Measurements from ENCODE around the gene TEAD1. TPM values are rescaled to one million over a fixed set of nuclear protein-coding genes. Genes with fewer than 3 reads are reported as not detected.

Gene TEAD1
- total and polyA plus RNA-seq, 2 donors (not counting 3 experiments of a cell fraction or from before 2014, with no cell fraction given): 15.3 to 49.0 TPM

GRCh38 chr11:12886508-12886907 lies 212.3 kb downstream of the TEAD1 start:
- POLR2A ChIA-PET: no interaction called here
- Histone ChIP-seq H3K9me1 (replicated peaks; ENCODE audit: control insufficient read depth, extremely low read depth, insufficient read depth, low read length) (no peaks in the 10 kb centered on the region), H4K20me1 (replicated peaks; ENCODE audit: control insufficient read depth, extremely low read depth, insufficient read depth, low read length) (no peaks in the 10 kb centered on the region), H3K4me1 (ENCODE audit: control insufficient read depth, extremely low read depth, insufficient read depth, low read length) (peaks cover 9% of the 10 kb centered on the region), H3K27me3 (ENCODE audit: control insufficient read depth in 2 of 2, insufficient read depth in 2 of 2, low read length in 2 of 2) (no peaks in the 10 kb centered on the region), H3K4me3 (replicated peaks in 1 of 3; ENCODE audit: insufficient read depth in 1 of 3, low read depth in 1 of 3, low read length in 3 of 3) (no peak overlapping the region), H3K79me2 (ENCODE audit: control insufficient read depth, insufficient read depth, low read length) (no peaks in the 10 kb centered on the region), H3K36me3 (ENCODE audit: control insufficient read depth in 2 of 2, extremely low read depth in 1 of 2, insufficient read depth in 2 of 2, low read length in 2 of 2) (peaks cover 0 to 16% of the 10 kb centered on the region in 2 experiments), H3K4me2 (ENCODE audit: insufficient read depth, low read length) (no peak overlapping the region), H2AFZ (ENCODE audit: low read depth, low read length) (no peak overlapping the region), H3K9ac (replicated peaks; ENCODE audit: extremely low read depth, insufficient read depth, low read length) (no peak overlapping the region), H3K9me3 (replicated peaks; ENCODE audit: control insufficient read depth, insufficient read depth, low read length) (no peaks in the 10 kb centered on the region), H3K27ac (ENCODE audit: insufficient read depth, low read depth, low read length) (no peak overlapping the region)
- no TSS peak for BruUV-seq (replicated peaks)
- CTCF ChIA-PET: interaction anchor here (0.8 to 2.8 kb wide), 4 partner anchors 13 to 555 kb away, joined by 3 to 20 read pairs (median 4); no protein-coding TSS in a partner anchor
- DNase-seq (ENCODE audit: low read depth, low spot score) (no peak), FAIRE-seq (no peak)
- intact Hi-C loops (cut with micrococcal nuclease): loop anchor here (5.0 kb wide), 1 partner anchor 124 kb away; no protein-coding TSS in a partner anchor
- dilution Hi-C loops (cut with MboI; ENCODE audit: extremely low pct_ligation_motif_present, low sequenced_read_pairs): no loop called here
- TF ChIP-seq EZH2 (IDR thresholded peaks at IDR 0.05; ENCODE audit: borderline replicate concordance, low read depth, low read length, severe bottlenecking) (no peak), POLR2A (IDR thresholded peaks at IDR 0.05; ENCODE audit: low read depth, low read length) (no peak), MYC (IDR thresholded peaks at IDR 0.05; ENCODE audit: low read depth, low read length) (no peak), FOS (IDR thresholded peaks at IDR 0.05; ENCODE audit: borderline replicate concordance, insufficient read depth, low read length) (no peak), JUN (IDR thresholded peaks at IDR 0.05; ENCODE audit: borderline replicate concordance, insufficient read depth, insufficient read length, low read depth) (no peak), MAX (IDR thresholded peaks at IDR 0.05; ENCODE audit: insufficient read depth, insufficient read length) (no peak), CTCF (IDR thresholded peaks at IDR 0.05; ENCODE audit: extremely low read depth in 1 of 2, insufficient read depth in 1 of 2, low read depth in 1 of 2, low read length in 2 of 2) (no peak), POLR2AphosphoS5 (IDR thresholded peaks at IDR 0.05; ENCODE audit: insufficient read depth, low read depth, low read length) (no peak), GATA2 (IDR thresholded peaks at IDR 0.05; ENCODE audit: insufficient read depth, insufficient read length, low read depth, low read length) (no peak)
